GM21360 (cell line): ENCODE results near the gene CBL.
A peak's percentile ranks its signal among the peaks of the same experiment; 100 is the strongest.
"Not testable (repeated sequence)": the region's sequence is repeated elsewhere in the genome, so short reads cannot be mapped to it uniquely, and the experiment has no call there.

ENCODE experiments used
- ATAC-seq: cut with Tn5 transposase; IDR thresholded peaks from one replicate; pipeline ENCODE4 v1.9.1; 2021; ENCODE audit warnings: mild to moderate bottlenecking, moderate library complexity; ENCODE audit not compliant: unreplicated experiment

The CBL gene

GRCh38 chr11:119184399-119184798 is 21.7 kb upstream of the CBL start:
- ATAC-seq, result not testable (repeated sequence)

- no peak for ATAC-seq
These were observed 20.0 kb upstream of the CBL start for GRCh38 chr11:119185981-119186634.

- ATAC-seq, result no peak
These were observed 18.8 kb upstream of the CBL start for GRCh38 chr11:119187123-119187892.

- ATAC-seq, result no peak
These were observed 18.1 kb upstream of the CBL start for GRCh38 chr11:119188067-119188466.

- ATAC-seq, result no peak
These were observed 17.3 kb upstream of the CBL start for GRCh38 chr11:119188887-119189286.

GRCh38 chr11:119189393-119189792 is 16.7 kb upstream of the CBL start:
- no peak for ATAC-seq

- no peak for ATAC-seq
These were observed 15.6 kb upstream of the CBL start for GRCh38 chr11:119190531-119190930.

GRCh38 chr11:119191265-119191664 is 14.9 kb upstream of the CBL start:
- not testable (repeated sequence) for ATAC-seq

- ATAC-seq, result no peak
These were observed 14.0 kb upstream of the CBL start for GRCh38 chr11:119192111-119192510.

- ATAC-seq, result no peak
These were observed 13.1 kb upstream of the CBL start for GRCh38 chr11:119193001-119193400.

GRCh38 chr11:119193626-119194025 is 12.5 kb upstream of the CBL start:
- no peak for ATAC-seq

GRCh38 chr11:119194811-119195440 is 11.2 kb upstream of the CBL start:
- no peak for ATAC-seq

- ATAC-seq, result no peak
These were observed 10.5 kb upstream of the CBL start for GRCh38 chr11:119195680-119196079.

GRCh38 chr11:119196833-119197483 is 9.2 kb upstream of the CBL start:
- peak; percentile 60 for ATAC-seq

GRCh38 chr11:119198925-119199324 is 7.2 kb upstream of the CBL start:
- no peak for ATAC-seq

- not testable (repeated sequence) for ATAC-seq
These were observed 4.9 kb upstream of the CBL start for GRCh38 chr11:119201236-119201635.

GRCh38 chr11:119202554-119202953 is 3.6 kb upstream of the CBL start:
- no peak for ATAC-seq

GRCh38 chr11:119204066-119204465 is 2.1 kb upstream of the CBL start:
- ATAC-seq, result no peak

GRCh38 chr11:119205080-119205479 is 1.1 kb upstream of the CBL start:
- no peak for ATAC-seq

GRCh38 chr11:119206511-119207414 is 624 bp downstream of the CBL start:
- ATAC-seq, result peak; percentile 26
